GM19463 (cell line): ENCODE results near the gene PLK5.
"Not testable (repeated sequence)": the region's sequence is repeated elsewhere in the genome, so short reads cannot be mapped to it uniquely, and the experiment has no call there.

ENCODE experiments used
- ATAC-seq: cut with Tn5 transposase; IDR thresholded peaks from one replicate; pipeline ENCODE4 v1.9.1; 2021; ENCODE audit warnings: mild to moderate bottlenecking, moderate library complexity; ENCODE audit not compliant: unreplicated experiment

PLK5 gene

GRCh38 chr19:1524972-1525325, 1.1 kb downstream of the PLK5 start:
- ATAC-seq: no peak

- ATAC-seq: no peak
These were observed 1.5 kb downstream of the PLK5 start for GRCh38 chr19:1525343-1525742.

GRCh38 chr19:1526066-1526778, 2.3 kb downstream of the PLK5 start:
- no peak for ATAC-seq

- no peak for ATAC-seq
These were observed 3.2 kb downstream of the PLK5 start for GRCh38 chr19:1526979-1527649.

- no peak for ATAC-seq
These were observed 3.9 kb downstream of the PLK5 start for GRCh38 chr19:1527650-1528309.

GRCh38 chr19:1528596-1529429, 4.9 kb downstream of the PLK5 start:
- ATAC-seq: no peak

GRCh38 chr19:1529430-1529816, 5.5 kb downstream of the PLK5 start:
- no peak for ATAC-seq

GRCh38 chr19:1530856-1531255, 7.0 kb downstream of the PLK5 start:
- ATAC-seq: not testable (repeated sequence)

- no peak for ATAC-seq
These were observed 7.7 kb downstream of the PLK5 start for GRCh38 chr19:1531587-1531986.

- no peak for ATAC-seq
These were observed 8.1 kb downstream of the PLK5 start for GRCh38 chr19:1532003-1532402.

- no peak for ATAC-seq
These were observed 9.8 kb downstream of the PLK5 start for GRCh38 chr19:1533510-1534150.

- no peak for ATAC-seq
These were observed 11.1 kb downstream of the PLK5 start for GRCh38 chr19:1534972-1535371.

- not testable (repeated sequence) for ATAC-seq
These were observed 11.8 kb downstream of the PLK5 start for GRCh38 chr19:1535699-1536098.

GRCh38 chr19:1538978-1539377, 15.1 kb downstream of the PLK5 start:
- ATAC-seq: no peak

GRCh38 chr19:1539749-1540148, 15.9 kb downstream of the PLK5 start:
- not testable (repeated sequence) for ATAC-seq

GRCh38 chr19:1540365-1540925, 16.6 kb downstream of the PLK5 start:
- ATAC-seq: no peak

GRCh38 chr19:1549332-1549945, 25.6 kb downstream of the PLK5 start:
- no peak for ATAC-seq

- ATAC-seq: no peak
These were observed 27.5 kb downstream of the PLK5 start for GRCh38 chr19:1551068-1552040.

- ATAC-seq: no peak
These were observed 29.5 kb downstream of the PLK5 start for GRCh38 chr19:1553415-1553814.
